ENCODE data around the gene BMX. TPM values are rescaled to one million over a fixed set of nuclear protein-coding genes. Genes with fewer than 3 reads are reported as not detected.

Gene BMX
- total RNA-seq, 2 donors from 2014 or later, result 0.52 TPM; not detected in 1

DNA sequence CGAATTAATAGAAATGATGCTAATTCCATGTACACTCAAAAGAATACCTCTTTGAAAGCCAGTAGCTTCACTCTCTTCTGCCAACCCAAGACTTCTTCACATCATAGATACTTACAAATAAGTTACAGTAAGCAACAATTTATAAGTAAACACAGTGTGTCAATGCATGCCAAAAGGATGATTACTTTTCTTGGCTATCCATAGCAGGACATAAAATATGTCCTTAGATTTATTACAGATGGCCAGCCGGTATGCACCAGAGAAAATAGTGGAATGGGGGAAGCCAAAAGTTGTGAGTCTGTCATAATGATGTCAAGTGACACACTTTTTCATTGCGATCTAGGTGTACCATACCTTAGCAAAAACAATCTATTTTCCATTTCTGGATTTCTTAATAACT is 631 bp upstream of the BMX start:
- H3K36me3 ChIP-seq (replicated peaks in 1 of 2; ENCODE audit: insufficient read depth in 1 of 2, low read depth in 2 of 2), result no peaks in the 10 kb centered on the region
- H3K9me3 ChIP-seq, result no peaks in the 10 kb centered on the region
- DNase-seq, result no peak
- 59 to 70% methylated on average over 3 of the region's 3 CpGs for WGBS, 2 donors
- intact Hi-C loops (cut with DNase I), result no loop called here
- H3K4me3 ChIP-seq, result no peak overlapping the region
- no peaks in the 10 kb centered on the region for H3K27me3 ChIP-seq
- no peaks in the 10 kb centered on the region for H3K4me1 ChIP-seq
- ATAC-seq, result no peak
- TF ChIP-seq POLR2A (IDR thresholded peaks at IDR 0.05) (no peak), CTCF (IDR thresholded peaks at IDR 0.05) (no peak)
- H3K27ac ChIP-seq, result no peak overlapping the region

- H3K9me3 ChIP-seq, result no peaks in the 10 kb centered on the region
- WGBS, 2 donors, result 80 to 81% methylated on average over 9 of the region's 9 CpGs
Observed at GRCh38 chrX:15501506-15501905, 899 bp downstream of the BMX start.

GRCh38 chrX:15504661-15505060 is 4.1 kb downstream of the BMX start:
- TF ChIP-seq POLR2A (IDR thresholded peaks at IDR 0.05) (no peak), CTCF (IDR thresholded peaks at IDR 0.05) (no peak)

More at GRCh38 chrX:15501506-15501905, 899 bp downstream of the BMX start:
- Histone ChIP-seq H3K36me3 (replicated peaks in 1 of 2; ENCODE audit: insufficient read depth in 1 of 2, low read depth in 2 of 2) (no peaks in the 10 kb centered on the region), H3K27ac (no peak overlapping the region), H3K4me3 (no peak overlapping the region), H3K4me1 (no peaks in the 10 kb centered on the region), H3K27me3 (no peaks in the 10 kb centered on the region)
- intact Hi-C loops (cut with DNase I), result no loop called here
- no peak for TF ChIP-seq POLR2A (IDR thresholded peaks at IDR 0.05)
- TF ChIP-seq CTCF (IDR thresholded peaks at IDR 0.05), result no peak
- ATAC-seq, result no peak
- no peak for DNase-seq

DNA sequence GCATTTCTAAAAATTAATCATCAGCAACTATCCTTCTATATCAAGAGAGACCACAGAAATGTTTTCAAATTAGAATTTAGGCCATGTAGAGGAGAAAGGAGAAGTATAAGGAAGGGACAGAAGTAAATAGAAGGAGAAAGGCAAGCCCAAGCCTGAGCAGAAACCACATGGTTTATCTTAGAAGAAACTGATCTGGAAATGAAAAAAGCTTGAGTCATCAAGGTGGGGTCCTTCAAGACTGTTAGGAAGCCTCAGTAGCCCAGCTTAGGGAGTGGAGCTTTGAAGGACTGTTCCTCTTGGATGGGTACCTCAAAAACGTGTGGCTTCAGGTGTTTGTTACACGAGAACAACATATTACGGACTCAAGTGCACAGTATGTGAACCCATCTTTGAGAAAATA is 4.5 kb downstream of the BMX start:
- no peak overlapping the region for H3K4me3 ChIP-seq
- WGBS, 2 donors, result 63 to 69% methylated on average over 3 of the region's 3 CpGs
- H3K36me3 ChIP-seq (replicated peaks in 1 of 2; ENCODE audit: insufficient read depth in 1 of 2, low read depth in 2 of 2), result no peaks in the 10 kb centered on the region
- no peak for DNase-seq
- H3K27me3 ChIP-seq, result no peaks in the 10 kb centered on the region
- no peak for ATAC-seq
- no peak for TF ChIP-seq CTCF (IDR thresholded peaks at IDR 0.05)
- no peak for TF ChIP-seq POLR2A (IDR thresholded peaks at IDR 0.05)
- H3K9me3 ChIP-seq, result no peaks in the 10 kb centered on the region
- no peak overlapping the region for H3K27ac ChIP-seq
- intact Hi-C loops (cut with DNase I), result no loop called here
- no peaks in the 10 kb centered on the region for H3K4me1 ChIP-seq

More at GRCh38 chrX:15504661-15505060, 4.1 kb downstream of the BMX start:
- Histone ChIP-seq H3K4me3 (no peak overlapping the region), H3K36me3 (replicated peaks in 1 of 2; ENCODE audit: insufficient read depth in 1 of 2, low read depth in 2 of 2) (no peaks in the 10 kb centered on the region), H3K27me3 (no peaks in the 10 kb centered on the region), H3K27ac (no peak overlapping the region), H3K9me3 (no peaks in the 10 kb centered on the region), H3K4me1 (no peaks in the 10 kb centered on the region)
- DNase-seq (no peak), ATAC-seq (no peak)
- intact Hi-C loops (cut with DNase I), result no loop called here
- WGBS, 2 donors, result 77 to 87% methylated on average over 1 of the region's 1 CpG

- Histone ChIP-seq H3K27ac (no peak overlapping the region), H3K4me3 (no peak overlapping the region), H3K36me3 (replicated peaks in 1 of 2; ENCODE audit: insufficient read depth in 1 of 2, low read depth in 2 of 2) (no peaks in the 10 kb centered on the region), H3K27me3 (no peaks in the 10 kb centered on the region), H3K9me3 (no peaks in the 10 kb centered on the region), H3K4me1 (no peaks in the 10 kb centered on the region)
- no peak for ATAC-seq
- no peak for DNase-seq
- intact Hi-C loops (cut with DNase I), result no loop called here
- TF ChIP-seq CTCF (IDR thresholded peaks at IDR 0.05) (no peak), POLR2A (IDR thresholded peaks at IDR 0.05) (no peak)
- WGBS, 2 donors, result 97 to 100% methylated on average over 2 to 4 of the region's 5 CpGs
Observed at GRCh38 chrX:15507005-15507404, 6.4 kb downstream of the BMX start.

All from body of pancreas (tissue), 4 donors.